ENCODE results near the gene AGAP2. TPM values are rescaled to one million over a fixed set of nuclear protein-coding genes. Genes with fewer than 3 reads are reported as not detected.

The AGAP2 gene
- total RNA-seq, 2 experiments from 2014 or later, result 22.6 to 23.8 TPM

DNA sequence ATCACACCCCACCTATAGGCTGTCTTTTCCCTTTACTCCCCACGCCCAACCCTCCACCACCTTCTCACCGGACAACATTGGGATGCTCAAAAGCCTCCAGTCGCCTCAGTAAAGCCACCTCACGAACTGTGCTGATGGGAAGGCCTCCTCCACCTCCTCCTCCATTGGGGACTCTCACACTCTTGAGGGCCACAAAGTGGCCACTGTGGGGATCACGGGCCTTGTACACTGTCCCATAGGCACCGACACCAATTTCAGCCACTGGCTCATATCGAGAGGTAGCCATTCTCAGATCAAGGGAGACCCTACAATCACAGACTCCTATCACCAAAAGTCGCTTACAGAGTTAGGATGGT lies 12.9 kb upstream of the AGAP2 start:
- Mint-ChIP-seq H3K36me3 (peaks cover 38% of the 10 kb centered on the region), H3K9me3 (no peaks in the 10 kb centered on the region), H3K27ac (peak overlapping the region; percentile 100), H3K4me1 (peaks cover 52% of the 10 kb centered on the region), H3K4me3 (peak overlapping the region; percentile 98), H3K27me3 (no peaks in the 10 kb centered on the region)
- no peak for DNase-seq

DNA sequence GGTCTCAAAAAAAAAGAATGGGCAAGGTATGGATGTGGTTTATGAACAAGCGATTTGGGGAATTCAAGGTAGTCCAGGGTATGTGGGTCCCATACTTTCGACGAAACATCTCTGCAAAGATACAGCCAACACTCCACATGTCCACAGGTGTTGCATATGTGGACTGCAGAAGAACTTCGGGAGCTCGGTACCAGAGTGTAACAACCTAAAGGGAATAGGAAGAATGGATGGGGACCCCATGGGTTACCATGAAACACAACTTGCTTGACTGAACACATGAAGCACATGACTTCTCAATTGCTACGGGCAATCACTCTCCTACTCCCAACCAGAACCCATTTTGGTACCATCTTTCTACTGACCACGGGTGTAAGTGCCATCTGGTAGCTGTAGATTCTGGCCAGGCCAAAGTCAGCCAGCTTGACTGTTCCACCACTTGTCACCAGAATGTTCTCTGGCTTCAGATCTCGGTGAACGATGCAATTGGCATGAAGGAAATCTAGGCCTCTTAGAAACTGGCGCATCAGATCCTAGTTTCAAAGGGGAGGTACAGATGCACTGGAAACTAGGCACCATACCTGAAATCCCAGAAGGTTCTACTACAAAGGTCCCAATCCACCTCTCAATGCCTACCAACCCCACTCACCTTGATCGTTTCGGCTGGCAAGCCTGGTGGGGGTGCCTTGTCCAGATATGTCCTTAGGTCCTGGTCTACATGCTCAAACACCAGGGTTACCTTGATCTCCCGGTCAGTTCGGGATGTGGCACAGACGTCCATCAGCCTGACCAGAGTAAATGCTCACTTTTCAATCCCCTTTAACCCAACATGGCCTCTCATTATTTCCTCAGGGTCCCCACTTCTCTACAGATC lies 12.3 kb upstream of the AGAP2 start:
- H3K9me3 Mint-ChIP-seq, result no peaks in the 10 kb centered on the region
- H3K27ac Mint-ChIP-seq, result peak overlapping the region; percentile 100
- peaks cover 43% of the 10 kb centered on the region for H3K36me3 Mint-ChIP-seq
- DNase-seq, result no peak
- H3K27me3 Mint-ChIP-seq, result no peaks in the 10 kb centered on the region
- H3K4me3 Mint-ChIP-seq, result peak overlapping the region; percentile 98
- peaks cover 52% of the 10 kb centered on the region for H3K4me1 Mint-ChIP-seq

DNA sequence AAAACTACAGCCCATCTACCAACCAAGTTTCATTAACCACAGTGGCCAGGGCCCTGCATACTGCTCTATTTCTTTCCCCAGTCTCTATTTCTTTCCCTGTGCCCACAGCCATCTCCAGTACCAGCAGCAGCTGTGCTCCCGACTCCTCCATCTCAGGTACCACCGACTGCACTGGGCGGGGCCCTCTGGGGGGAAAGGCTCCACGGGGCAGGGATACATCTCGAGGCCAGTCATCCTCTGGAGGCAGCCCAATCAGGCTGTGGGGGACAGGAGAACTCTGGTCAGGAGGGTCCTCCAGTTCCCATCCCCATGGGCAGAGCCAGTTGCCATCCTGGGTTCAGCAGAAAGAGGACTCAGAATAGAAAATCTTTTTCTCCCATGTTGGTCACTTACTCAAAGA lies 10.5 kb upstream of the AGAP2 start:
- H3K27ac Mint-ChIP-seq, result peak overlapping the region; percentile 60
- H3K36me3 Mint-ChIP-seq, result peaks cover 48% of the 10 kb centered on the region
- no peak overlapping the region for H3K4me3 Mint-ChIP-seq
- no peaks in the 10 kb centered on the region for H3K9me3 Mint-ChIP-seq
- no peak for DNase-seq
- H3K4me1 Mint-ChIP-seq, result peaks cover 61% of the 10 kb centered on the region
- no peaks in the 10 kb centered on the region for H3K27me3 Mint-ChIP-seq

DNA sequence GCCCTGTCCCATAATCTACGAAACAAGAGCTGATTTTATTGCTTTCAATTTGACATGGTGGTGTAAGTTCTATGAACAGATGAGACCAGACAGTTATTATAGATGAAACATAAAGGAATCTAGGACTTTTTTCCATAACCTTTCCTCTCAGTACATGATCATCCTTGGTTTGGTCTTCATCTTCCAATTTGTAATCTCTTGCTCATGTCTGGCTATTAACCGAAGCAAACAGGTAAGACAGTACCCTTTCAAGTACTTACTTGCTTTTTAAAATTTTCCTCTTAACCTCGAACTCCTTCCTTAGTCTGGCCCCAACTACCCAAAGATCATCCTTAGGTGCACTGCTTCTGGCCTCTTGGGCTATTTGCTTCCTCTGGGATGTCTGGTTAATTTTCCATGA lies 7.5 kb upstream of the AGAP2 start:
- Mint-ChIP-seq H3K27ac (peak overlapping the region; percentile 95), H3K4me1 (peaks cover 54% of the 10 kb centered on the region), H3K4me3 (peak overlapping the region; percentile 90), H3K36me3 (peaks cover 37% of the 10 kb centered on the region), H3K9me3 (no peaks in the 10 kb centered on the region), H3K27me3 (no peaks in the 10 kb centered on the region)
- DNase-seq, result no peak

DNA sequence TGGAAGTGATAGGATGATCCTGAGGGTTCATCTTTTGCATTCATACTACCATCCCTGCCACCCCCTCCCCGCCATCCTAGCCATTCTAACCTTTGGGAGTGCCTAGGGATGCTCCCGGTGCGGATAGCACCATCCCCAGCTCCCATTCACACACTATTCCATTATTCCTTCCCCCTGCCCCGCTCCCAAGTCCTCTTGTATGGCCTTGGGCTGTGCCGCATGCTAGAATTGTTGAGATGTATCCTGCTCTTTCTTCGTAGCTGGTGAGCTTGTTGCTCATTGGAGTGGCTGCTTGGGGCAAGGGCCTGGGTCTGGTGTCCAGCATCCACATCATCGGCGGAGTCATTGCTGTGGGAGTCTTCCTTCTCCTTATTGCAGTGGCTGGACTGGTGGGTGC lies 6.9 kb upstream of the AGAP2 start:
- peaks cover 31% of the 10 kb centered on the region for H3K36me3 Mint-ChIP-seq
- H3K9me3 Mint-ChIP-seq, result no peaks in the 10 kb centered on the region
- peaks cover 55% of the 10 kb centered on the region for H3K4me1 Mint-ChIP-seq
- H3K27ac Mint-ChIP-seq, result peak overlapping the region; percentile 95
- peak overlapping the region; percentile 90 for H3K4me3 Mint-ChIP-seq
- DNase-seq, result no peak
- H3K27me3 Mint-ChIP-seq, result no peaks in the 10 kb centered on the region

DNA sequence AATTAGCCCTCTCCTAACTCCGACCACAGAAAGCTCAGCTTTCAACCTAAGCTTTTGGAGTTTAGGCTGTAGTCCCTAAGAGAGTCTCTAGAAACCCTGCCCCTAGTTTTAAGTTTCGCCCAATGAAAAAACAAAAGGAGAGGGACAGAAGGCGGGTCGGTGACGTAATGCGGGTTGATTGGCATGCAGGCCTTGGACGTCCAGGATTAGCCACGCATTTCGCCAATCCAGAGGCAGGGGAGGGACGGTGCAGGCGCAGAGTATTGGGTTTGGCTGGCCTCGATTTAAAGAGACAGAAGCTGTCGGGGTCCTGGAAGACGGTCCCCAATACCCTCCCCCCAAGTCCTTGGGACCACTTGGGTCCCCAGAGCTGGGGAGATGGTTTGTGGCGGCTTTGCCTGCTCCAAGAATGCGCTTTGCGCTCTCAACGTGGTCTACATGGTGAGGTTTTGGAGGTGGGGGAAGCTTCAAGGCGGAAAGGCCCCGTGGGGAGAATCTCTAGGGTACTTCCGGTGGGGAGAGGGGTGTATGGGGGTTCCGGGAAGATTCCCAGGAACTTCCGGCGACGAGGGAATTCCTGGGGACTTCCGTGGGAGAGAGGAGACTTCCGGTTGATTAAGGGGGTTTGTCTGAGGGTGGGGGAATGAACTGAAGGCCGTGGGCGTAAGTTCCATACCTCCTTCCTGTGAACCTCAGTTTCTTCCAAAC lies 6.4 kb upstream of the AGAP2 start, which contains the start of gene TSPAN31:
TSPAN31 (plus strand) TSS at position 263 of the 708 bp plus-strand sequence; CDS start at position 379, 116 bp downstream.
- peak within 1 kb of the TSS; percentile 95 for H3K27ac Mint-ChIP-seq
- no peaks in the 10 kb centered on the region for H3K27me3 Mint-ChIP-seq
- no peaks in the 10 kb centered on the region for H3K9me3 Mint-ChIP-seq
- H3K4me3 Mint-ChIP-seq, result peak within 1 kb of the TSS; percentile 90
- H3K36me3 Mint-ChIP-seq, result peaks cover 27% of the 10 kb centered on the region
- DNase-seq, result peak; percentile 92
- peaks cover 53% of the 10 kb centered on the region for H3K4me1 Mint-ChIP-seq

DNA sequence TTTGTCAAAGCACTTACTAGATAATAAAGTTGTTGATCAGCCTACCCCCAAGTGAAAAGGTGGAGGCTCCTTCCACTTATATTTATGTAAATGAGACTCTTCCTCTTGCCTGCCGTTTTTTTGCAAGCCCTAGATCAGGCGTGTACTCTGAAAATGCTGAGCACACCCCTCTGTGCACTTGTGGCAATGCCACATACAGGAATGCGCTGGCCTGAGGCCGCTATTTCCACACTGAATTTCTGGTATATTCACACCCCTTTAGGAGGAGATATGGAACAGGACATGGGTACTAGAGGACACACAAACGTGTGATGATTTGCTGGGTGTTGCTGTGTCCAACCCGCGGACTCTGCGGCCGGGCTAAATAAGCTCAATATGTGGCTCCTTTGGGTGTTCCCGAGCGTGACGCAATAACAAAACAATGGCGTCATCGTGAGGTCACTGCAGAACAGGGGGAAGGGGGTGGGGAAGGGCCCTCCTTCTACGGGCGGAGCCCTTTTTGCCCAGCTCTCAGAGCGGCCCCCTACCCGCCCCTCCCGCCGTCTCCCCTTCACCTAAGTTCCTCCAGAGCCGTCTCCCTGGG lies 5.7 kb upstream of the AGAP2 start:
- peak overlapping the region; percentile 90 for H3K4me3 Mint-ChIP-seq
- peak; percentile 70 for DNase-seq
- H3K36me3 Mint-ChIP-seq, result peaks cover 26% of the 10 kb centered on the region
- no peaks in the 10 kb centered on the region for H3K9me3 Mint-ChIP-seq
- no peaks in the 10 kb centered on the region for H3K27me3 Mint-ChIP-seq
- peaks cover 59% of the 10 kb centered on the region for H3K4me1 Mint-ChIP-seq
- H3K27ac Mint-ChIP-seq, result peak overlapping the region; percentile 95

DNA sequence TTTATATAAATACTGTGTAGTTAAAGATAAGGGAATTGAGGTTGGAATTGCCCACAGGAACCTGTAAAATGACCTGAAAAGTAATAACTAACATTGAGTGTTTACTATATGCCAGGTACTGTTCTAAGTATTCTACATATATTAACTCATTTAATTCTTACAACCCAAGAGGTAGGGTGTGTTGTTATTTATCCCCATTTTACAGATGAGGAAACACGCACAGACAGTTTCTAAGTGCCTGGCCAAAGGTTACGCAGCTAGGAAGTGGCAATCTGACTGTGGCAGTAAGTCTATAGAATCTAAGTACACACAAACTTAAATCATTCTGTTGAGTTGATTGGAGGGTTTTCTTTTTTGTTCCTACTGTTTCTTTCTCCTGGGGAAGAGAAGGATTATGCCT lies 5.2 kb upstream of the AGAP2 start:
- no peak for DNase-seq
- H3K9me3 Mint-ChIP-seq, result no peaks in the 10 kb centered on the region
- peaks cover 60% of the 10 kb centered on the region for H3K4me1 Mint-ChIP-seq
- peak overlapping the region; percentile 95 for H3K27ac Mint-ChIP-seq
- H3K27me3 Mint-ChIP-seq, result no peaks in the 10 kb centered on the region
- H3K4me3 Mint-ChIP-seq, result peak overlapping the region; percentile 90
- peaks cover 21% of the 10 kb centered on the region for H3K36me3 Mint-ChIP-seq

DNA sequence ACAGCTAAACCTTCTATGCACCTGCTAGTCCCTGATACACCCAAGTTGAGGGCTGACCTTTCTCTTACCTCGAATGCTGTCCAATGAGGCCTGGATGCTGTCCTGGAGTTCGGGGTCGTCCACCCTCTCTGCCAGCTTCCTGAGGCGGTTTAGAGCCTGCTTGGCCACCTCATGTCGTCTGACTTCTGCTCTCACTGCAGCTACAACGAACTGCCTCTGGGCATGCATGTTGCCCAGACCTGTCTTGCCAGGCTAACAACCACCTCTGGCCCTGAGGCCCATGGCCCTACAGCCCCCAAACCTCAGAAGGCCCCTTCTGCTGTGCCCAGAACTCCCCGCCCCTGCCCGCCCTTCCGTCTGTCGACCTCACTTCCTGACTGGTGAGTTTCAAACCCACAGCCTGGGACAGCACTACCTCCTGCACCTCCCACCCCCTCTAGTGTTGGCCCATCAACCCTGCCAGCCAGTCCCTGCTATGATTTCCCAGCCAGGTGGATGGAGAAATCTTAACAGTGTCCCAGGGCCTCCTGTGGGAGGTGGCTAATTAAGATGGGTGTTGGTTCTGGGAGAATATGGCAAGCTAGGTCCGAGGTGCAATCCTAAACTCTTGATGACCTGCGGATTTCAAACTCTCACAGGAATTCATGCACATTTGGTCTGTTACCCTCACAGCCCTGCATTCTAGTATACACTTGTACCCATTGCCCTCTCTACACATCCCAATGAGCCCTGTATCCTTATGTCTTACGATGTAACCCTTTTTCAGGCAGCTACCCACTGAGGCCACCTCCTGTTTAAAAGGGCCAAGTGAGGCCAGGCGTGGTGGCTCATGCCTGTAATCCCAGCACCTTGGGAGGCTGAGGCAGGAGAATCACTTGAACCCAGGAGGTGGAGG lies 3.5 kb upstream of the AGAP2 start:
- DNase-seq, result peak; percentile 77
- peak overlapping the region; percentile 94 for H3K4me3 Mint-ChIP-seq
- H3K27ac Mint-ChIP-seq, result peak overlapping the region; percentile 87
- H3K9me3 Mint-ChIP-seq, result no peaks in the 10 kb centered on the region
- H3K36me3 Mint-ChIP-seq, result peaks cover 11% of the 10 kb centered on the region
- H3K27me3 Mint-ChIP-seq, result no peaks in the 10 kb centered on the region
- H3K4me1 Mint-ChIP-seq, result peaks cover 54% of the 10 kb centered on the region

DNA sequence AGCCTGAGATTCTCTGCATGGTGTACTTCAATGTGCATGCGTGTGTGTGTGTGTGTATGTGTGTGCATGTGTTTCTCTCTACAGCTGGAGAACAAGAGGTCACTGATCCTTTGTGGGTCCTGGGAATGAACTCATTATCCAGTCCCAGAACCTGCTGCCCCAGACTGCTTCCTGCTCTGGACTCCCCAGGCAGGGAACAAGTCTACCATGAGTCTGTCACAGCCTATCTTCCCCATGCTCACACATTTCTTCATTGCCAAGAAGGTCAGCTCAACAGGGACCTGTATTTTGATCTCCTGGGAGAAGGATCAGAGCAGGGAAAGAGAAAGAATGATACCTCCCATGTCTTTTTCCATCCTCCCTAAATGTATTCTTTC lies 2.9 kb upstream of the AGAP2 start:
- Mint-ChIP-seq H3K36me3 (peaks cover 13% of the 10 kb centered on the region), H3K4me1 (peaks cover 58% of the 10 kb centered on the region), H3K27me3 (no peaks in the 10 kb centered on the region), H3K9me3 (no peaks in the 10 kb centered on the region), H3K4me3 (peak overlapping the region; percentile 94), H3K27ac (peak overlapping the region; percentile 87)
- DNase-seq, result no peak

DNA sequence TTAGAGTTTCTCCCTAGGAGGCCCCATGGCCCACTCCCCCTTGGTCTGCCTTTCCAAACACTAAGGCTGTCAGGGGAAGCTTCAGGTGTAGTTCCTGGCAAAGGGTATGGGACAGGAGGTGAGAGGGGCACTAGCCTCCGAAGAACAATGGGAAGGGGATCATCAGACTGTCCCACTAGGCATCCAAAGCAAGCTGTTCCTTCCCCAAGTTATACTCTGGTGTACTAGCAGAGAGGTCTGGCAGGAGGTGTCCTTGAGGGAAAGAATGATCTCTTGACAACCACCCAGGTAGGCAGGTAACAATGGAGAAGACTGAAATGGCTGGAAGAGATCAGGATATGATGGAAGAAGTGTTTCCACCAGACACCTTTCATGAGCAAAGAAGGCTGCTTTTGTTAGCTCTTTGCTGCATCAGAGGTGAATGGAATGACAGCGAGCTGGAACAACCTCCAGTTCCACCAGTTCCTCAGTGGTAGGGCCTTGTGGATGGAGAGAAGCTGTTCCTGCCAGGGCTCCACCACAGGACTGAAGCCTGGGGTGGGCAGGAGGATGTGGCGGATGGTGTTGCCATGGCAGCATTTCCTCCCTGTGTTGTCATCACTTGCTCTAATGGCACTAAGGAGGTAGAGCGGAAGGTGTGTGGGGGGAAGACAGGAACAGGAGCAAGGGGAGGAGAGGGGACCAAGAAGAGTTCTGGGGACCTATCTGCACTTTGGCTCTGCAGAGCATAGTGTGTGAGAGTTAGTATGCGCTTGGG lies 2.3 kb upstream of the AGAP2 start:
- peaks cover 10% of the 10 kb centered on the region for H3K36me3 Mint-ChIP-seq
- H3K4me3 Mint-ChIP-seq, result peak overlapping the region; percentile 94
- H3K4me1 Mint-ChIP-seq, result peaks cover 55% of the 10 kb centered on the region
- no peaks in the 10 kb centered on the region for H3K27me3 Mint-ChIP-seq
- no peaks in the 10 kb centered on the region for H3K9me3 Mint-ChIP-seq
- DNase-seq, result peak; percentile 79
- peak overlapping the region; percentile 87 for H3K27ac Mint-ChIP-seq

DNA sequence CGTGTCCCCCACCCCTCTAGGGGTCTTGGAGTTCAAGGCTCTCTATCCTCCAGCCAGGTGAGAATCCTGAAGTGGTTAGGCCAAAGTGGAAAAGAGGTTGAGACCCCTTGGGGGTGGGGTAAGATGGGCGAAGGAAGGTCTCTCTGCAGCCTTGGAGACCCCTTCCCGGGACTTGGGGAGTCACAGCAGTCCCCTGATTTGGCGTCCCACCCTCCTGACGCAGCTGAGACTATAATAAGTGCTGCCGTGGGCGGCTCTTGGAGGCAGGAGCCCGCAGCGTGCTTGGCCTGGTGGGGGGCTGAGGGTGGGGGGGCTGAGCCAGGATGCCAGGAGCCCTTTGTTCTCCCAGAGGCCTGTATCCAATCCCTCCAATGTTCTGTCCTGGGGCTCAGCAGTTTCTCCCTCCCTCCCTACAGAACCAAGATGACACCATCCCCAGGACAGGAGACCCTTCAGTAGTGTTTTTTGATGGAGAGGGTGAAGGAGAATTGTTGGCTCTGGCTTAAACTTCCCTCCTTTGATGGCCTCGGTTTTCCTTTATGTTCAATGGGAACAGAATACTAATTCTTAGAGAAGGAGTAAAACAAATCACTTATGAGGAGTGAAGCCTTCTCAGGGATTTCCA lies 1.5 kb upstream of the AGAP2 start:
- no peaks in the 10 kb centered on the region for H3K9me3 Mint-ChIP-seq
- H3K4me1 Mint-ChIP-seq, result peaks cover 47% of the 10 kb centered on the region
- no peak for DNase-seq
- peak overlapping the region; percentile 74 for H3K27ac Mint-ChIP-seq
- H3K36me3 Mint-ChIP-seq, result peaks cover 5% of the 10 kb centered on the region
- peak overlapping the region; percentile 63 for H3K4me3 Mint-ChIP-seq
- H3K27me3 Mint-ChIP-seq, result no peaks in the 10 kb centered on the region

DNA sequence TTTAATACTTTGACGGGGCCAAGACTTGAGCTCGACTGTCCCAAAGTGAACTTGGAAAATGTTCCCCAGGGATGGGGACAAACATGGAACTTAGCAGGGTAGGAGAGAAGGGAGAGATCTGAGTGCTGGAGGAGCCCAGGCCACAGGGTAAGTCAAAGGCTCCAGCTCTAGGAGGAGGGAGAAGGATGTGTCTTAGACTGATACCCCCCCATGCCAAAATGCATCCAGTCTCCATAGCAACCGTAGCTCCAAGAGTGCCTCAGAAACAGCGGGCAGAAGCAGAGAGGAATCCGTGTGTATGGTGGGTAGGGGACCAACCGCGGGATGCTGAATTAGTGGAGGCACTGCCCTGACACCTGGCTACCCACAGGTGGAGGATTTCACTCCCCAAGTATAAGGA lies 845 bp upstream of the AGAP2 start:
- peaks cover 5% of the 10 kb centered on the region for H3K36me3 Mint-ChIP-seq
- peaks cover 43% of the 10 kb centered on the region for H3K4me1 Mint-ChIP-seq
- no peak for DNase-seq
- no peaks in the 10 kb centered on the region for H3K9me3 Mint-ChIP-seq
- H3K27me3 Mint-ChIP-seq, result no peaks in the 10 kb centered on the region
- peak overlapping the region; percentile 63 for H3K4me3 Mint-ChIP-seq
- peak overlapping the region; percentile 74 for H3K27ac Mint-ChIP-seq

Measured in activated naive CD8-positive, alpha-beta T cell treated with anti-CD3 and anti-CD28 coated beads for 36 hours (primary cell).